GM23338 (cell line): ENCODE results near the gene HRH4. TPM values are rescaled to one million over a fixed set of nuclear protein-coding genes. Genes with fewer than 3 reads are reported as not detected.

ENCODE experiments used
- ATAC-seq: fragments of 200-7000 bp; cut with Tn5 transposase; 3 replicates; pipeline ENCODE4 v1.9.1; 2020
- DNase-seq: peaks from one replicate; pipeline ENCODE4 v3.0.0-alpha.2; 2015; ENCODE audit warnings: low spot score
- H2AFZ ChIP-seq: fragments of 200-600 bp; sonication (generic); 2 replicates; pipeline ENCODE4 v1.8.0; 2016; ENCODE audit warnings: antibody characterized with exemption, mild to moderate bottlenecking, moderate library complexity
- H3F3A ChIP-seq: fragments of 200-600 bp; sonication (generic); replicated peaks from 2 replicates; pipeline ENCODE4 v1.8.0; 2017; ENCODE audit warnings: antibody characterized with exemption, mixed run types, low read depth
- H3K27ac ChIP-seq: fragments of 200-600 bp; sonication (generic); 2 replicates; pipeline ENCODE4 v1.6.1; 2016; ENCODE audit warnings: low read depth
- H3K27me3 ChIP-seq: fragments of 200-600 bp; sonication (generic); 2 replicates; pipeline ENCODE4 v1.8.0; 2016; ENCODE audit warnings: mild to moderate bottlenecking, mixed run types, moderate library complexity; ENCODE audit not compliant: insufficient read depth
- H3K36me3 ChIP-seq: fragments of 200-600 bp; sonication (generic); 2 replicates; pipeline ENCODE4 v1.8.0; 2016; ENCODE audit warnings: mild to moderate bottlenecking; ENCODE audit not compliant: insufficient read depth
- H3K4me1 ChIP-seq: fragments of 200-600 bp; sonication (generic); 2 replicates; pipeline ENCODE4 v1.8.0; 2016; ENCODE audit warnings: mild to moderate bottlenecking, moderate library complexity; ENCODE audit not compliant: insufficient read depth
- H3K4me2 ChIP-seq: fragments of 200-600 bp; sonication (generic); 2 replicates; pipeline ENCODE4 v1.7.1; 2017; ENCODE audit warnings: mixed run types
- H3K4me3 ChIP-seq: fragments of 200-600 bp; sonication (generic); 2 replicates; pipeline ENCODE4 v1.6.1; 2016; ENCODE audit warnings: mixed run types
- H3K79me2 ChIP-seq: fragments of 200-600 bp; sonication (generic); replicated peaks from 2 replicates; pipeline ENCODE4 v1.8.0; 2017; ENCODE audit warnings: mild to moderate bottlenecking; ENCODE audit not compliant: insufficient read depth
- H3K9me2 ChIP-seq: fragments of 200-600 bp; sonication (generic); 2 replicates; pipeline ENCODE4 v1.8.0; 2017; ENCODE audit not compliant: insufficient read depth
- H4K20me1 ChIP-seq: fragments of 200-600 bp; sonication (generic); replicated peaks from 2 replicates; pipeline ENCODE4 v1.8.0; 2017; ENCODE audit warnings: mild to moderate bottlenecking; ENCODE audit not compliant: insufficient read depth
- H3K27ac Mint-ChIP-seq: 2 replicates; pipeline ENCODE4 v1.8.0; 2020; ENCODE audit warnings: inconsistent platforms, mild to moderate bottlenecking, moderate library complexity, mixed read lengths
- H3K27me3 Mint-ChIP-seq: 3 replicates; pipeline ENCODE4 v1.8.0; 2022; ENCODE audit warnings: low read depth, mild to moderate bottlenecking, moderate library complexity, mixed read lengths, inconsistent platforms; ENCODE audit not compliant: insufficient read depth, poor library complexity
- H3K36me3 Mint-ChIP-seq: 3 replicates; pipeline ENCODE4 v1.8.0; 2021; ENCODE audit warnings: low read depth, mild to moderate bottlenecking, inconsistent platforms, moderate library complexity, mixed read lengths
- H3K4me1 Mint-ChIP-seq: 3 replicates; pipeline ENCODE4 v1.8.0; 2020; ENCODE audit warnings: mild to moderate bottlenecking, inconsistent platforms, mixed read lengths
- H3K4me3 Mint-ChIP-seq: 3 replicates; pipeline ENCODE4 v1.8.0; 2021; ENCODE audit warnings: moderate library complexity, mild to moderate bottlenecking, inconsistent platforms, mixed read lengths
- H3K9me3 Mint-ChIP-seq: 3 replicates; pipeline ENCODE4 v1.8.0; 2020; ENCODE audit warnings: moderate library complexity, mild to moderate bottlenecking, inconsistent platforms, mixed read lengths
- CREB1 ChIP-seq: fragments of 250-450 bp; sonication (Bioruptor Pico); IDR thresholded peaks from 2 replicates; pipeline ENCODE4 v1.5.0; 2020; ENCODE audit warnings: low read depth, mild to moderate bottlenecking, moderate library complexity
- CTCF ChIP-seq, 2 experiments: fragments of 200-600 bp in 1 of 2; sonication (generic) in 1 of 2; conservative IDR thresholded peaks; 2 replicates each; pipeline versions ENCODE4 v1.5.1 to v1.6.1; 2016 to 2017; ENCODE audit warnings: antibody characterized with exemption in 2 of 2, low read depth in 2 of 2, mild to moderate bottlenecking in 2 of 2, moderate library complexity in 1 of 2
- EZH2phosphoT487 ChIP-seq: fragments of 200-600 bp; sonication (generic); IDR thresholded peaks from one replicate; pipeline ENCODE4 v1.8.1; 2018; ENCODE audit warnings: antibody characterized with exemption; ENCODE audit not compliant: unreplicated experiment
- NANOG ChIP-seq: IDR thresholded peaks from 2 replicates; pipeline ENCODE4 v1.6.1; 2016; ENCODE audit warnings: antibody characterized with exemption, borderline replicate concordance
- REST ChIP-seq: IDR thresholded peaks from one replicate; pipeline ENCODE4 v1.6.1; 2018; ENCODE audit warnings: antibody characterized with exemption; ENCODE audit not compliant: unreplicated experiment
- polyA plus RNA-seq: library from polyadenylated mRNA; unstranded; fragments of >200 nt; fragmentation: Nextera tagmentation; extraction: Ambion mirVana; gene quantifications from 2 replicates; pipeline ENCODE4 v1.2.1, GENCODE V29; 2016
- total RNA-seq: library from RNA; depleted of rRNA; stranded (reverse); fragments of >200 nt; shearing (Covaris generic); gene quantifications from 2 replicates; pipeline ENCODE4 v1.2.3, GENCODE V29; 2014

Gene HRH4
- total and polyA plus RNA-seq, 2 experiments from 2014 or later = 0.17 TPM; not detected in 1

- Mint-ChIP-seq H3K27ac (no peak overlapping the region), H3K9me3 (no peaks in the 10 kb centered on the region)
- ATAC-seq = peak; percentile 90
Observed at GRCh38 chr18:24514439-24514838, 54.0 kb downstream of the HRH4 start.

More at GRCh38 chr18:24514439-24514838, 54.0 kb downstream of the HRH4 start:
- Histone ChIP-seq H4K20me1 (no peaks in the 10 kb centered on the region), H3K4me2 (no peak overlapping the region), H3K36me3 (no peaks in the 10 kb centered on the region), H3K27me3 (no peaks in the 10 kb centered on the region), H3F3A (no peaks in the 10 kb centered on the region), H3K27ac (no peak overlapping the region), H3K4me3 (no peak overlapping the region), H3K79me2 (no peaks in the 10 kb centered on the region), H2AFZ (no peak overlapping the region), H3K9me2 (peaks cover 11% of the 10 kb centered on the region; the same call in 1 of the 2 replicates), H3K4me1 (no peaks in the 10 kb centered on the region)
- Mint-ChIP-seq H3K4me3 (no peak overlapping the region), H3K4me1 (no peaks in the 10 kb centered on the region; the same call in 2 of the 3 replicates), H3K27me3 (peaks cover 5% of the 10 kb centered on the region), H3K36me3 (no peaks in the 10 kb centered on the region)
- TF ChIP-seq REST = no peak
- peak; percentile 65 to 76 for TF ChIP-seq CTCF (conservative IDR thresholded peaks at IDR 0.05; ENCODE audit: low read depth in 2 of 2)
- TF ChIP-seq EZH2phosphoT487 = no peak
- TF ChIP-seq CREB1 (CRISPR knock-in tag) = peak; percentile 49; the same call in 1 of the 2 replicates
- no peak for TF ChIP-seq NANOG
- DNase-seq = peak; percentile 88
